Liver (tissue), 3 donors: ENCODE results near the gene ZRANB1.

Experiments
- FOXA1 ChIP-seq: IDR thresholded peaks from 2 replicates; pipeline ENCODE4 v1.6.1; 2016; ENCODE audit warnings: antibody characterized with exemption
- GABPA ChIP-seq, 2 donors: IDR thresholded peaks in 1 of 2; conservative IDR thresholded peaks in 1 of 2; 2 replicates each; pipeline ENCODE4 v1.6.1; 2016; ENCODE audit warnings: antibody characterized with exemption in 2 of 2, mild to moderate bottlenecking in 1 of 2, moderate library complexity in 1 of 2
- TF ChIP-seq, protein P1 (sequence below): fragments of 150-350 bp; IDR thresholded peaks from 2 replicates; pipeline ENCODE4 v1.5.1; 2017; ENCODE audit warnings: improper control_type of control experiment, low read depth, low read length; ENCODE audit not compliant: missing input control
- donor health status: healthy.
- donor health status: healthy.

DNA sequence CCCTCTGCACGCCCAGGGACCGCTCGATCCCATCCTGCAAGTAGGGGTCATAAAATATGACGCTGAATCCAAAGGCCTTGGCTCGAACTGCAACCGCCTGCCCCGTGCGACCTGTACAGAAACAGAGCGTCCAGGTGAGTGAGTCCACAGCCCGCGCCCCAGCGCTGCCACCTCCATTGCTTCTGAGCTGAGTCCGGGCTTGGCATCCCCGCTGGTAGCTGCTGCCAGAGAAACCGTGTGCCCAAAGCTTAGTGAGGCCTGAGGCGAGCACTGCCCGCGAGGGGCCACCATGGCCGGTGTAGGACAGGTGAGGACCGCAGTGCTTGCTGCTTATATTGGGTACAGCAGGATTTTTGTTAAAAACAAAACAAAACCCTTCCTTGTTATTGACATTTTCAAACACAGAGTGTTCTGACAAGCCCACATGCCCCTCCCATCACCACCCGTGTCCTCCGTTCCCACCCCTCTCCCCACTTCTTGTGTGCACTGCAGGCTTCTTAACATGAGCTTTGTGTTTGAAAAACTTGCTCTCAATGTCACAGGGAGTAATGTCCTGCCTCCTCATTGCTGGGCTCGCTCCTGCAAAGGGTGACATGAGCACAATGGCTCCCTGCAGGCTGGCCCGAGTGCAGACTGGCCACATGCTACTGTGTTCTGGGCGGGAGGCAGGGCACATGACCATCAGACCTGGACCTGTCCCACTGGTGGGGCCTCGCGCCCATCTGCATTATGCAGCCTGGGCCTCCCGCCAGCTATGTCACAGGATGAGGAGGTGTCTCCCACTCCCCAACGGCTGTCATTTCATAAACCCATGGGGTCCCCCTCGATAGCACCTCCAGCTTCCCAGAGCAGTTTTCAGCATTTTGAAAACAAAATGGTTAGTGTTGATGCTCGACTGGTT lies 52.9 kb downstream of the ZRANB1 start:
- TF ChIP-seq, protein P1, sequence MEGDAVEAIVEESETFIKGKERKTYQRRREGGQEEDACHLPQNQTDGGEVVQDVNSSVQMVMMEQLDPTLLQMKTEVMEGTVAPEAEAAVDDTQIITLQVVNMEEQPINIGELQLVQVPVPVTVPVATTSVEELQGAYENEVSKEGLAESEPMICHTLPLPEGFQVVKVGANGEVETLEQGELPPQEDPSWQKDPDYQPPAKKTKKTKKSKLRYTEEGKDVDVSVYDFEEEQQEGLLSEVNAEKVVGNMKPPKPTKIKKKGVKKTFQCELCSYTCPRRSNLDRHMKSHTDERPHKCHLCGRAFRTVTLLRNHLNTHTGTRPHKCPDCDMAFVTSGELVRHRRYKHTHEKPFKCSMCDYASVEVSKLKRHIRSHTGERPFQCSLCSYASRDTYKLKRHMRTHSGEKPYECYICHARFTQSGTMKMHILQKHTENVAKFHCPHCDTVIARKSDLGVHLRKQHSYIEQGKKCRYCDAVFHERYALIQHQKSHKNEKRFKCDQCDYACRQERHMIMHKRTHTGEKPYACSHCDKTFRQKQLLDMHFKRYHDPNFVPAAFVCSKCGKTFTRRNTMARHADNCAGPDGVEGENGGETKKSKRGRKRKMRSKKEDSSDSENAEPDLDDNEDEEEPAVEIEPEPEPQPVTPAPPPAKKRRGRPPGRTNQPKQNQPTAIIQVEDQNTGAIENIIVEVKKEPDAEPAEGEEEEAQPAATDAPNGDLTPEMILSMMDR: no peak
- TF ChIP-seq FOXA1: no peak
- no peak for TF ChIP-seq GABPA (IDR thresholded peaks at IDR 0.05 in 1 of 2, conservative IDR thresholded peaks at IDR 0.05 in 1 of 2)
